Esophagus squamous epithelium (tissue), 5 donors: ENCODE measurements around the gene PRKAG1. TPM values are rescaled to one million over a fixed set of nuclear protein-coding genes. Genes with fewer than 3 reads are reported as not detected.

ENCODE experiments used
- DNase-seq: peaks from one replicate; lab custom pipeline; 2025; lab: John Stamatoyannopoulos, UW
- H3K27ac ChIP-seq, 4 donors: fragments of 200-600 bp; sonication (generic); one replicate each; pipeline ENCODE4 v1.5.1; 2016 to 2019; ENCODE audit warnings: mild to moderate bottlenecking in 1 of 4
- H3K27me3 ChIP-seq, 4 donors: fragments of 200-600 bp; sonication (generic); 1 replicate in 3 of 4; 2 replicates in 1 of 4; pipeline versions ENCODE4 v1.5.1 to v1.6.0; 2017 to 2021; ENCODE audit warnings: antibody characterized with exemption in 1 of 4
- H3K36me3 ChIP-seq, 3 donors: fragments of 200-600 bp; sonication (generic); one replicate each; pipeline ENCODE4 v1.5.1; 2016 to 2019
- H3K4me1 ChIP-seq, 3 donors: fragments of 200-600 bp; sonication (generic); one replicate each; pipeline ENCODE4 v1.5.1; 2017 to 2019
- H3K4me3 ChIP-seq, 4 donors: fragments of 200-600 bp; sonication (generic); 1 replicate in 3 of 4; 2 replicates in 1 of 4; pipeline ENCODE4 v1.5.1; 2016 to 2019; ENCODE audit warnings: mild to moderate bottlenecking in 2 of 4, moderate library complexity in 1 of 4
- H3K9me3 ChIP-seq, 3 donors: fragments of 200-600 bp; sonication (generic); one replicate each; pipeline ENCODE4 v1.5.1; 2016 to 2019
- POLR2A ChIP-seq, 4 donors: fragments of 450-650 bp; IDR thresholded peaks; one replicate each; pipeline ENCODE4 v1.6.1; 2017; ENCODE audit warnings: antibody characterized with exemption in 4 of 4, mild to moderate bottlenecking in 4 of 4, moderate library complexity in 3 of 4
- WGBS, 2 donors: methylation state at CpG; one replicate each; pipeline ENCODE4 v1.1.5; 2018; 5-methylcytosine and 5-hydroxymethylcytosine counted together
- intact Hi-C: fragments of 100-400 bp; cut with DNase I; formaldehyde crosslinking; loops from one replicate; pipeline ENCODE4 v1.15.0; 2022
- total RNA-seq, 4 donors: library from RNA; depleted of rRNA; stranded (reverse); fragments of >200 nt; gene quantifications; one replicate each; pipeline ENCODE4 v1.1.0, GENCODE V29; 2016
- TF ChIP-seq, protein P1 (sequence below), 6 experiments: fragments of 450-650 bp in 4 of 6; fragments of 200-600 bp in 2 of 6; sonication (generic) in 2 of 6; IDR thresholded peaks; one replicate each; pipeline ENCODE4 v1.5.1; 2016 to 2019; ENCODE audit warnings: antibody characterized with exemption in 6 of 6, mild to moderate bottlenecking in 4 of 6, moderate library complexity in 4 of 6
- donor health status: DM: yes; HTN: yes; CAD: no.

PRKAG1 gene
- total RNA-seq, 4 donors from 2014 or later: 31.9 to 58.6 (median 47.8) TPM

DNA sequence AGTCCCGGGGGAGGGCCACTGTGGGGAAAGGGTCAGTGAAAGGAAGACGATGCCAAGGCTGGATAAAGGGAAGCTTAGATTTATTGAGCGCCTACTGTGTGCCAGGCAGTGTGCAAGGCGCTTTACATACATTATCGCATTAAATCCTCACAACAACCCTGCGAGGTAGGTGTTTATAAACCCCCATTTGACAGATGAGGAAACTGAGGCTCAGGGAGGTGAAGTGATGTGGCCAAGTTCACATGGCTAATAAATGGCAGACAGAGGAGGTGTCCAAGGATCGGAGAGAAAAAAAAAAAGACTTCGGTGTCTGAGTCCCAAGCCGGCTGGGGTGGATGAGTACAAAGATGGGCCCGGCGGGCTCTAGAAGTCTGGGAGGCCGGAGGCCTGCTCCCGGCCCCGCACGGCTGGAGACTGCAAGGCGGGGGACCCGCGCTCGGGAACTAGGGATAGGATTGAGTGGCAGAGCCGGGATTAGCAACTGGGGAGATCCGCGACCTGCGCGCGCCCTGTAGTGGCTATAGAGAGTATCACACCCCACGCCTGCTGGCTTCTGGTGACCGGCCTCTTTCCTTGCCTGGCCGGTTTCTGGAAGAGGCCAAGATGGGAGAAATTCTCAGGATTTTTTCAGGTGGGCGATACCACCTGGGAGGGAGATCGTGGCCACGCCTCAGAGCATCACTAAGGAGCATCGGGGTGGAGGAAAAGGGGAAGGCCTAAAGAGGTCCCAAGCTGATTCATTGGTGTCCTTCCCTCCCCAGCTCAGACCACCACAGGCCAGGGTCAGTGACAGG lies 23.3 kb downstream of the PRKAG1 start:
- Histone ChIP-seq H3K9me3 (no peaks in the 10 kb centered on the region), H3K27me3 (peaks cover 0 to 100% (median 7%) of the 10 kb centered on the region in 4 donors), H3K4me1 (peaks cover 32 to 54% (median 35%) of the 10 kb centered on the region in 3 donors), H3K27ac (no peak overlapping the region), H3K4me3 (peak overlapping the region in 3 of 4 donors; percentile 24 to 56 (median 31)), H3K36me3 (peaks cover 0 to under 1% (median 0%) of the 10 kb centered on the region in 3 donors)
- TF ChIP-seq, protein P1, sequence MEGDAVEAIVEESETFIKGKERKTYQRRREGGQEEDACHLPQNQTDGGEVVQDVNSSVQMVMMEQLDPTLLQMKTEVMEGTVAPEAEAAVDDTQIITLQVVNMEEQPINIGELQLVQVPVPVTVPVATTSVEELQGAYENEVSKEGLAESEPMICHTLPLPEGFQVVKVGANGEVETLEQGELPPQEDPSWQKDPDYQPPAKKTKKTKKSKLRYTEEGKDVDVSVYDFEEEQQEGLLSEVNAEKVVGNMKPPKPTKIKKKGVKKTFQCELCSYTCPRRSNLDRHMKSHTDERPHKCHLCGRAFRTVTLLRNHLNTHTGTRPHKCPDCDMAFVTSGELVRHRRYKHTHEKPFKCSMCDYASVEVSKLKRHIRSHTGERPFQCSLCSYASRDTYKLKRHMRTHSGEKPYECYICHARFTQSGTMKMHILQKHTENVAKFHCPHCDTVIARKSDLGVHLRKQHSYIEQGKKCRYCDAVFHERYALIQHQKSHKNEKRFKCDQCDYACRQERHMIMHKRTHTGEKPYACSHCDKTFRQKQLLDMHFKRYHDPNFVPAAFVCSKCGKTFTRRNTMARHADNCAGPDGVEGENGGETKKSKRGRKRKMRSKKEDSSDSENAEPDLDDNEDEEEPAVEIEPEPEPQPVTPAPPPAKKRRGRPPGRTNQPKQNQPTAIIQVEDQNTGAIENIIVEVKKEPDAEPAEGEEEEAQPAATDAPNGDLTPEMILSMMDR (IDR thresholded peaks at IDR 0.05): peak; percentile 82 to 88 (median 84)
- TF ChIP-seq POLR2A (IDR thresholded peaks at IDR 0.05): no peak
- intact Hi-C loops: no loop called here
- WGBS, 2 donors: 7 to 8% methylated on average over 28 to 32 of the region's 32 CpGs
- no peak for DNase-seq

DNA sequence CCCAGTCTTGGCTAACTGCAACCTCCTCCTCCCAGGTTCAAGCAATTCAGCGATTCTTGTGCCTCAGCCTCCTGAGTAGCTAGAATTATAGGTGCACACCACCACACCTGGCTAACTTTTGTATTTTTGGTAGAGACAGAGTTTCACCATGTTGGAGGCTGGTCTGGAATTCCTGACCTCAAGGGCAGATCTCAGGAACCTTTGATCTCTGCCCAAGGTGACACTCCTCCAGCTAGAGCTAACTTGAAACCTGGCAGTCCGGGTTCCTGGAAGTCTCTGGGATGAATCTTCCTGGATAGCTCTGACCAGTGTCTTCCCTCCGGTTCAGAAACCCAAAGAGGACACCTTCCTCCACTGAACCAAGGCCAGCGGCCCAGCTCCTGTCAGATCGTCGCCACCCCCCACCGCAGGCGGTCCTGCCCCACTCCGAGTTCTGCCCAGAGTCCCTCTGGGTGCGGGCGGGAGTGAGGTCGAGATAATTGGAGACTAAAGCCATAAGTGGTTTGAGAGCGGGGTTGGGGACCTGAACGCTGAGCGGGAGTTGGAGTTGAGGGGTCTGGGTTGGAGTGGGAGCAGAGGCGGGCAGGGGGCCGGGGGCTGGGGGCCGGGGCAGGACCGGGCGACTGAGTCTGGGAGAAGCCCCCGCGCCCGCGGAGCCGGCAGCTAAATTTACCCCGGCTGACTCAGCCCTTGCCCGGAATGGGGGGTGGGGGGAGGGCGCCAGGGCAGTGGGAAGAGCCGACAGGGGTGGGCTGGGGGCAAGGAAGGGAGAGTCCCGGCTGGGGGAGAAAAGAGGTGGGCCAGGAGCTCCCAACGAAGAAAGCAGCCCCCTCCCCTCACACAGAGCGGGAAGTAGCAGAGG lies 24.1 kb downstream of the PRKAG1 start:
- no peaks in the 10 kb centered on the region for H3K36me3 ChIP-seq
- WGBS, 2 donors: 39 to 40% methylated on average over 5 to 10 of the region's 32 CpGs
- H3K4me3 ChIP-seq: no peak overlapping the region
- no peak for DNase-seq
- peaks cover 0 to 100% (median 7%) of the 10 kb centered on the region in 4 donors for H3K27me3 ChIP-seq
- intact Hi-C loops: no loop called here
- no peaks in the 10 kb centered on the region for H3K9me3 ChIP-seq
- peaks cover 25 to 46% (median 28%) of the 10 kb centered on the region in 3 donors for H3K4me1 ChIP-seq
- TF ChIP-seq POLR2A (IDR thresholded peaks at IDR 0.05): no peak
- TF ChIP-seq, protein P1 (IDR thresholded peaks at IDR 0.05): no peak
- H3K27ac ChIP-seq: no peak overlapping the region

DNA sequence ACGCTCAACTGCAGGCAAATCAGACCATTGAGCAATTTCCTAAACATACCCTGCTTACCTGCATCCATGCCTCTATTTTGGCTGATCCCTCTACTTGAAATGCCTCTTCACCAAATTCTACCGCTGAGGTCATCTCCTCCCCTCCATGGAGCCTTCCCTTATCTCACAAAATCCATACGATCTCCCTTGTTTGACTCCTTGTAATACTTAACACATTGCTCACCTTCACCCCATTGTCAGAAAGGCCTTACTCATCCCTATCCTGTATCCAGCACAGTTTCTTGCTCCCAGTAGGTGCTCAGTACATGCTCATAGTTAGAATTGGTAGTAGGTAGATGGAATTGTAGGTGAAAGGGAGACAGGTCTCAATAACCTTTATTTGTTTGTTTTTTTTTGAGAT lies 24.8 kb downstream of the PRKAG1 start:
- no peak overlapping the region for H3K4me3 ChIP-seq
- intact Hi-C loops: no loop called here
- no peak for DNase-seq
- TF ChIP-seq POLR2A (IDR thresholded peaks at IDR 0.05): no peak
- TF ChIP-seq, protein P1 (IDR thresholded peaks at IDR 0.05): no peak
- no peak overlapping the region for H3K27ac ChIP-seq
- H3K9me3 ChIP-seq: no peaks in the 10 kb centered on the region
- WGBS, 2 donors: 72 to 76% methylated on average over 3 of the region's 3 CpGs
- peaks cover 18 to 39% (median 21%) of the 10 kb centered on the region in 3 donors for H3K4me1 ChIP-seq
- H3K27me3 ChIP-seq: peaks cover 0 to 100% (median 7%) of the 10 kb centered on the region in 4 donors
- no peaks in the 10 kb centered on the region for H3K36me3 ChIP-seq

DNA sequence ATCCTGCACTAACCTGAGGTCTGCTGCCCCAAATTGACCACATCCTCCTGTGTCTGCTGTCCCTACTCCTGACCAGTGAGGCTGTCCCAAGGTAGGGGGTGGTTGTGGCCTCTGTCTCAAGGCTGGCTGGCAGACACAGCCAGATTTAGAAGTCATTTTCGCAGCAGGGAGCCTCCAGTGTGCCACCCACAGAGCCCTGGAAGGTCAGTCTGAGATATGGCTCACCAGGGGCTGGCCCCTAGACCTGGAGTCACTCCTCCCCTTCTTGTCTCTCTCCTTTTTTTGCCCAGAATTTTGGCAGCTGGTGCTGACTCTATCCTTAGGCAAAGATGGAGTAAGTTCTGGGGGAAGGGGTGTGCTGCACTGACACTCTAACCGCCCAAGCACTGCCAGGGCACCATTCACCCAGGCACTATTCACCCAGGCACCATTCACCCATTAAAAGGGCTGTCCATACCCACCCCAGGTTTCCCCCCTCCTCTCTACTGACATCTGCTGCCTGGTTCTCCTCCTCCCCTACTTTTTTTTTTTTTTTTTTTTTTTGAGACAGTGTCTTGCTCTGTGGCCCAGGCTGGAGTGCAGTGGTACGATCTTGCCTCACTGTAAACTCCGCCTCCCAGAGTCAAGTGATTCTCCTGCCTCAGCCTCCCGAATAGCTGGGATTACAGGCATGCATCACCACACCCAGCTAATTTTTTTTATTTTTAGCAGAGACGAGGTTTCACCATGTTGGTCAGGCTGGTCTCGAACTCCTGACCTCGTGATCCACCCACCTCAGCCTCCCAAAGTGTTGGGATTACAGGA lies 27.1 kb downstream of the PRKAG1 start:
- WGBS, 2 donors: 50 to 61% methylated on average over 7 of the region's 8 CpGs
- TF ChIP-seq, protein P1 (IDR thresholded peaks at IDR 0.05): no peak
- TF ChIP-seq POLR2A (IDR thresholded peaks at IDR 0.05): no peak
- peaks cover 0 to 19% (median 5%) of the 10 kb centered on the region in 3 donors for H3K4me1 ChIP-seq
- peaks cover 0 to 99% (median 7%) of the 10 kb centered on the region in 4 donors for H3K27me3 ChIP-seq
- no peak overlapping the region for H3K4me3 ChIP-seq
- no peaks in the 10 kb centered on the region for H3K9me3 ChIP-seq
- no peaks in the 10 kb centered on the region for H3K36me3 ChIP-seq
- intact Hi-C loops: no loop called here
- DNase-seq: no peak
- H3K27ac ChIP-seq: no peak overlapping the region
